HL-60 (cell line): ENCODE measurements around the gene ELMO1.

Experiments used
- TF ChIP-seq, protein P1 (sequence below): IDR thresholded peaks from one replicate; pipeline ENCODE4 v1.5.1; 2011; ENCODE audit warnings: low read length, control low read depth, inconsistent platforms; ENCODE audit not compliant: insufficient read depth
- TF ChIP-seq, protein P2 (sequence below): IDR thresholded peaks from 2 replicates; pipeline ENCODE4 v1.6.1; 2012; ENCODE audit warnings: low read depth; ENCODE audit not compliant: insufficient replicate concordance

DNA sequence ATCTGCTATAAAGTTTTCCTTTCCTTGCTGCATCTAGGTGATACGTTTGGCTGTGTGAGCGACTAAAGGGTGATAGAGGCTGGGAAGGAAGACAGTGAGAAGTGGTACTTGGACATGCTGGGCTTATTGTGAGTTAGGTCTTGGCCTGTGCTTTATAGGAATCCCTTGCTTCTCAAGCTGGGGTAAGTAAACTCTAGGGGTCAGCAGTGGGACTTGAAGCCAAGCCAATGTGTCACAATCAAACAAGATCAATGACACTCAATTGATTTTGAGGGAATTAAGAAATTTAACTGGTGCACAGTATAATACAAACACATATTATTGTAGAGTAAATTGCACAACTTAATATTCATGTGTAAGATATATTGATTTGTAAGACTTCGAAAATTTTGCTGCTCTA lies 568.6 kb downstream of the ELMO1 start:
- TF ChIP-seq, protein P1, sequence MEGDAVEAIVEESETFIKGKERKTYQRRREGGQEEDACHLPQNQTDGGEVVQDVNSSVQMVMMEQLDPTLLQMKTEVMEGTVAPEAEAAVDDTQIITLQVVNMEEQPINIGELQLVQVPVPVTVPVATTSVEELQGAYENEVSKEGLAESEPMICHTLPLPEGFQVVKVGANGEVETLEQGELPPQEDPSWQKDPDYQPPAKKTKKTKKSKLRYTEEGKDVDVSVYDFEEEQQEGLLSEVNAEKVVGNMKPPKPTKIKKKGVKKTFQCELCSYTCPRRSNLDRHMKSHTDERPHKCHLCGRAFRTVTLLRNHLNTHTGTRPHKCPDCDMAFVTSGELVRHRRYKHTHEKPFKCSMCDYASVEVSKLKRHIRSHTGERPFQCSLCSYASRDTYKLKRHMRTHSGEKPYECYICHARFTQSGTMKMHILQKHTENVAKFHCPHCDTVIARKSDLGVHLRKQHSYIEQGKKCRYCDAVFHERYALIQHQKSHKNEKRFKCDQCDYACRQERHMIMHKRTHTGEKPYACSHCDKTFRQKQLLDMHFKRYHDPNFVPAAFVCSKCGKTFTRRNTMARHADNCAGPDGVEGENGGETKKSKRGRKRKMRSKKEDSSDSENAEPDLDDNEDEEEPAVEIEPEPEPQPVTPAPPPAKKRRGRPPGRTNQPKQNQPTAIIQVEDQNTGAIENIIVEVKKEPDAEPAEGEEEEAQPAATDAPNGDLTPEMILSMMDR: no peak
- TF ChIP-seq, protein P2, sequence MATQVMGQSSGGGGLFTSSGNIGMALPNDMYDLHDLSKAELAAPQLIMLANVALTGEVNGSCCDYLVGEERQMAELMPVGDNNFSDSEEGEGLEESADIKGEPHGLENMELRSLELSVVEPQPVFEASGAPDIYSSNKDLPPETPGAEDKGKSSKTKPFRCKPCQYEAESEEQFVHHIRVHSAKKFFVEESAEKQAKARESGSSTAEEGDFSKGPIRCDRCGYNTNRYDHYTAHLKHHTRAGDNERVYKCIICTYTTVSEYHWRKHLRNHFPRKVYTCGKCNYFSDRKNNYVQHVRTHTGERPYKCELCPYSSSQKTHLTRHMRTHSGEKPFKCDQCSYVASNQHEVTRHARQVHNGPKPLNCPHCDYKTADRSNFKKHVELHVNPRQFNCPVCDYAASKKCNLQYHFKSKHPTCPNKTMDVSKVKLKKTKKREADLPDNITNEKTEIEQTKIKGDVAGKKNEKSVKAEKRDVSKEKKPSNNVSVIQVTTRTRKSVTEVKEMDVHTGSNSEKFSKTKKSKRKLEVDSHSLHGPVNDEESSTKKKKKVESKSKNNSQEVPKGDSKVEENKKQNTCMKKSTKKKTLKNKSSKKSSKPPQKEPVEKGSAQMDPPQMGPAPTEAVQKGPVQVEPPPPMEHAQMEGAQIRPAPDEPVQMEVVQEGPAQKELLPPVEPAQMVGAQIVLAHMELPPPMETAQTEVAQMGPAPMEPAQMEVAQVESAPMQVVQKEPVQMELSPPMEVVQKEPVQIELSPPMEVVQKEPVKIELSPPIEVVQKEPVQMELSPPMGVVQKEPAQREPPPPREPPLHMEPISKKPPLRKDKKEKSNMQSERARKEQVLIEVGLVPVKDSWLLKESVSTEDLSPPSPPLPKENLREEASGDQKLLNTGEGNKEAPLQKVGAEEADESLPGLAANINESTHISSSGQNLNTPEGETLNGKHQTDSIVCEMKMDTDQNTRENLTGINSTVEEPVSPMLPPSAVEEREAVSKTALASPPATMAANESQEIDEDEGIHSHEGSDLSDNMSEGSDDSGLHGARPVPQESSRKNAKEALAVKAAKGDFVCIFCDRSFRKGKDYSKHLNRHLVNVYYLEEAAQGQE: no peak
